ENCODE results near the gene CENPA.

Gene CENPA

GRCh38 chr2:26843041-26843440 lies 57.2 kb downstream of the CENPA start:
- DNase-seq (ENCODE audit: low read depth in 2 of 2) = no peak

Measured in stimulated activated CD4-positive, alpha-beta T cell treated with anti-CD3 and anti-CD28 coated beads, Interleukin-4, amount 100 ng/mL, for 48 hours (primary cell).